Heart left ventricle (tissue), 13 donors: ENCODE data around the gene ANLN.

Source experiments
- POLR2A ChIP-seq, 2 donors: fragments of 450-650 bp; IDR thresholded peaks; one replicate each; pipeline ENCODE4 v1.6.1; 2017; ENCODE audit warnings: antibody characterized with exemption in 2 of 2, mild to moderate bottlenecking in 2 of 2, moderate library complexity in 2 of 2
- TF ChIP-seq, protein P1 (sequence below), 12 donors: fragments of 200-600 bp; sonication (generic) in 4 of 12; IDR thresholded peaks; one replicate each; pipeline versions ENCODE4 v1.5.0 to v1.8.0; 2018 to 2022; ENCODE audit warnings: antibody characterized with exemption in 12 of 12, mild to moderate bottlenecking in 5 of 12
- donor health status: ischemic (EF 13 %, LVEDD 7.1; RV severe dilation, severe dysfunction).
- donor health status: DM: no; HTN: yes; CAD: no.
- donor health status: DM: no; HTN: no; CAD: no.
- donor health status: ischemic (EF 25% LVEDD 6.9; RV normal size, moderate dysfunction).
- donor health status: ischemic (EF 25% LVEDD 5.7; RV mildly dilated, moderate dysfunction).
- donor health status: ischemic (EF 35%, LVEDD 5.7; RV mildly dilated, moderate dysfunction).
- donor health status: nonischemic (EF 11% LVEDD 7.7; RV severe dilation, severe dysfunction).
- donor health status: DM: yes; HTN: yes; CAD: no.
- donor health status: PGD.
- donor health status: ischemic (EF 29% LVEDD 5.4; RV normal size, mild dysfunction).
- donor health status: nonischemic (EF 23%, LVEDD 6.1; RV moderate dilation, normal function).

DNA sequence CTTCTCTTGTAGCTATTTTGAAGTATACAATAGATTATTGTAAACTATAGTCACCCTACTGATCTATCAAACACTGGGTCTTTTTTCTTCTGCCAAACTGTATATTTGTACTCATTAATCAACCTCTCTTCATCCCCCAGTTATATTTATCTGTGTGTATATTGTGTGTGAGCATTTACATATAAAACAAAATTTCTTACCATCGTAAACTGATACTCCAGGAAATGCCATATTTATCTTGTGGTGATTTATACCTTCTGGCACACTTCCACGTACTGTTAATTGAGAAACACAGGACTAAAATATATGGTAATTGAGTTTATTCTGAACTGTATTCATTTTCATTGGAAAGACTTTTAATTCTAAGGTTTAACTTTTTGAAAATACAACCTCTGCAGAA lies 18.9 kb downstream of the ANLN start:
- TF ChIP-seq, protein P1, sequence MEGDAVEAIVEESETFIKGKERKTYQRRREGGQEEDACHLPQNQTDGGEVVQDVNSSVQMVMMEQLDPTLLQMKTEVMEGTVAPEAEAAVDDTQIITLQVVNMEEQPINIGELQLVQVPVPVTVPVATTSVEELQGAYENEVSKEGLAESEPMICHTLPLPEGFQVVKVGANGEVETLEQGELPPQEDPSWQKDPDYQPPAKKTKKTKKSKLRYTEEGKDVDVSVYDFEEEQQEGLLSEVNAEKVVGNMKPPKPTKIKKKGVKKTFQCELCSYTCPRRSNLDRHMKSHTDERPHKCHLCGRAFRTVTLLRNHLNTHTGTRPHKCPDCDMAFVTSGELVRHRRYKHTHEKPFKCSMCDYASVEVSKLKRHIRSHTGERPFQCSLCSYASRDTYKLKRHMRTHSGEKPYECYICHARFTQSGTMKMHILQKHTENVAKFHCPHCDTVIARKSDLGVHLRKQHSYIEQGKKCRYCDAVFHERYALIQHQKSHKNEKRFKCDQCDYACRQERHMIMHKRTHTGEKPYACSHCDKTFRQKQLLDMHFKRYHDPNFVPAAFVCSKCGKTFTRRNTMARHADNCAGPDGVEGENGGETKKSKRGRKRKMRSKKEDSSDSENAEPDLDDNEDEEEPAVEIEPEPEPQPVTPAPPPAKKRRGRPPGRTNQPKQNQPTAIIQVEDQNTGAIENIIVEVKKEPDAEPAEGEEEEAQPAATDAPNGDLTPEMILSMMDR (IDR thresholded peaks at IDR 0.05): no peak
- no peak for TF ChIP-seq POLR2A (IDR thresholded peaks at IDR 0.05)
